ENCODE measurements around the gene SHROOM3.

Gene SHROOM3

DNA sequence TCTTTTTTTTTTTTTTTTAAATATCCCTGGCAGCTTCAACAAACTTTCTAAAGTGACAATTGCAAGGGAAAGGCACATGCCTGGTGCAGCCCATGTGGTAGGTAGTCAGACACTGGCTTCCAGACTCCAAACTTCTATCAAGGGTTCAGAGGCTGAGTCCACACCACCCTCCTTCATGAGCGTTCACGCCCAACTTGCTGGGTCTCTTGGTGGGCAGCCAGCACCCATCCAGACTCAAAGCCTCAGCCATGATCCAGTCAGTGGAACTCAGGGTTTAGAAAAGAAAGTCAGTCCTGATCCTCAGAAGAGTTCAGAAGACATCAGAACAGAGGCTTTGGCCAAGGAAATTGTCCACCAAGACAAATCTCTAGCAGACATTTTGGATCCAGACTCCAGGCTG is 321.4 kb downstream of the SHROOM3 start:
- DNase-seq = no peak

DNA sequence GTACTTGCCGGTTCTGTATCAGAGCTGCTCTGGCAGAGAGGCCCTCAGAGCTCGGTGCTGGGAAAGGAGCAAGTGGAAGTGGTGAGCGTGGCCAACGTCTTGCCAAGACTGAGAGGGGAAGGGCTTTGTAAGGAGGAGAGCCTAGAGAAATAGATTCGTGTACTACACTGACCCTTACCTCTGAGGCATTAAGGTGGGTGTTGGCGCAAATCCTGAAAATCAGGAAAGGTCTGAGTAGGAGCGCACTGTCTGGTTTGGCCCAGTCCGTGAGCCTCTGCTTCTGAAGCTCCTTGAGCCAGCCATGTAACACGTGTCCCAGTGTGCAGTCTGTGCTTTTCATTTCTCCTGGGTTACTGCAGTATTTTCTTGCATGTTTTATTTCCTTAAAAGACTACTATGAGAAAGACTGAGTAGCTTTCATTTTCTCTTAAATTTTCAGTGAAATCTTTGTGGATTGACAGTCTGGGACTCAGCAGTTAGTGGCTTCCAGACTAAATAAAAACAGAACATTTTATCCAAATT is 322.4 kb downstream of the SHROOM3 start:
- no peak for DNase-seq

DNA sequence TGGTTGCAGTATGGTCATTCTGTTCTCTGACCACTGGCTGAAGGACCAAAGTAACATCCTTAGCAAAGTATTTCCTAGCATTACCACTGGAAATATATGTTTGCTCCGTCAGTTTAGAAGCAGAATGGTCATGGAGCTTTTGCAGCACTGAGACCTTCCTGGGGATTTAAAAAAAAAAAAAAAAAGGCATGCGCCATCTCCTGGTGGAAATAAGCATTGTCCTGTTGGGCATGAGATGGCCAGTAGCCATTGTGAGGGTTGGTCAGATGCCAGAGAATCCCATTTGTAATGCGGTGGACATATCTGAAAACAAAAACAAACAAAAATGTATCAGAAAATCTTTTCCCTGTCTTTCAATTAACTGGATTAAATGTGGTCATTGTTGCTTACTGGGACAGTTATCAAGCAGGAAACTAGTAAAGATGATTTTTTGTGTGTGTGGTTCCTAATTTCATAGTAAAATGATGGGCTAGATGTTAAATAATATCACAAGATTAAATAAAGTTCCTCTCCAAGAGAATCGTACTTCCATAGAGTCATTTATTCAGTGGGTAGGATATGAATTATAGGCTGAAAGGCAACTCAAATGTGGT is 323.4 kb downstream of the SHROOM3 start:
- DNase-seq = no peak

DNA sequence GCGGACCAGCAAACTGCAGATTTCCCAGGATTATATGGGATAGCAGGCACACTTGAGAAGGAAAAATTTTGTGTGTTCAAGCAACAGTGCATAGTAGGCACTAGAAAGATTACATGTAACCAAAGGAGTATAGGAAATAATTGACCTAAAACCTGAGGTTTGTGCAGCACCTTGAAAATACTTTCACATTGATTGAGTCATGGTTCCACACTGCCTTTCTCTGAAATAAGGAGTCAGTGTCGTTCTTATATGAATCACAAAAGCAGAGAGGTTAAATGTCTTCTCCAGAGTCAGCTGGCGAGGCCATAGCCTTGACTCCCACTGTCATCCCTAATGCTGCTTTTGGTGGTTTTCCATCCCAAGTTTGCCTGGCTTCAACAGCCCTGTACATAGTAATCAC is 324.0 kb downstream of the SHROOM3 start:
- no peak for DNase-seq

DNA sequence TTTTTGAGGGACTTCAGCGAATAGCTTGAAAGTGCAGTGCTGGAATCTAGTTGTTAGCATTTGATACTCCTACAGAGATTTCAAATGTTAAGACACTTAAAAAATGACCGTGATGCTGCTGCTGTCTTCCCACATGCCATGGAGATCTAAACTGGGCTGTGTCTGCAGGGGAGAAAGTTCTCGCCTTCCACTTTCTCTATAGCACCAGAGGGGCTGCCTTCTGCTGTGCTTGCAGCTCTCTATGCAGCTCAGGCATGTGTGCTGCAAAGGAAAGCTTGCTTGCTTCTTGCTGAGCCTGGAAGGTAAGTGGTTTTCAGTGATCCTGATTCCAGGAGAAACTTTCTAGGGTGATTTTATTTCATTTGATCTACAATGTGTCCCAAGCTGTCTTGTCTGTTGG is 325.2 kb downstream of the SHROOM3 start:
- DNase-seq = no peak

DNA sequence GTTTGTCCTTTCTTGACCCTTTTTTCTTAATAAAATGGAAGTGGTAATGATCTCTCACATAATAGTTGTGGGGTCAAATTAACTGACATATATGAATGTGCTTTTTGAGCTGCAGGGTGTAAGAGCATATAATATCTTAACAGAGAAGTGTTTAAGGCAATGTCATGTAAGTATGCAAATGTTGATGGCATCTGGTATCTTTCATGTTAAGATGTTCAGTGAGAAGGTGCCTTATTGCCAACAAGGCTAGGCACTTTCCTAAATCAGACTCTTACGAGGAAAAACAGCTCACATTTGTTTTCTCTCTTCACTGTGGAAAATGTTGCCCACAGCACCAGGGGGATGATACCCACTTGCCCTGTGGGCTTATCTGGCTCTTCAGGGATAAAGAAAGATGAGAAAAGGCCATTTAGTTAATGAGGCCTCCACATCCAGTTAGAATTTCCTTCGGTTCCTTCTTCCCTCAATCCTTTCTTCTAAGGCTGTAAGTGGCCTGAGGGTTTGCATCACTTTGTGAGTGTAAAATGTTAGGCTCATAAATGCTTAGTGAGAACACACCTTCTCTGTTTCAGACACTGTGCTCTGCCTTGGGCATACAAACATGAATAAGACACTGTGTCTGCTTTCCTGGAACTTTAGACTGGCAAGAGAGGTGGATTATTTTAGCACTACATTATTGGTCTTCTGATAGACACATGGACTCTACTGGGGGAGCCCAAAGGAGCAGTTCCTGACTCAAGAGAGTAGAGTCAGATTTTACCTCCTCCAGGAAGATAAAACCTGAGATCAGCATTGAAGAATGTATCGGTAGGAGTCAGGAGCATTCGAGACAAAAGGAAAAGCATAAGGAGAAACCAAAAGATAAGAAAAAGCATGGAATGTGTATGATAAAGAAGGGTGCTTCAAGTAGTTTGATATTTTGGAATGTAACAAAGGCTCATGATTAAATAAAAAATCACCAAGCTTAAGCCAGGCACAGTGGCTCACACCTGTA is 327.4 kb downstream of the SHROOM3 start:
- DNase-seq = no peak

DNA sequence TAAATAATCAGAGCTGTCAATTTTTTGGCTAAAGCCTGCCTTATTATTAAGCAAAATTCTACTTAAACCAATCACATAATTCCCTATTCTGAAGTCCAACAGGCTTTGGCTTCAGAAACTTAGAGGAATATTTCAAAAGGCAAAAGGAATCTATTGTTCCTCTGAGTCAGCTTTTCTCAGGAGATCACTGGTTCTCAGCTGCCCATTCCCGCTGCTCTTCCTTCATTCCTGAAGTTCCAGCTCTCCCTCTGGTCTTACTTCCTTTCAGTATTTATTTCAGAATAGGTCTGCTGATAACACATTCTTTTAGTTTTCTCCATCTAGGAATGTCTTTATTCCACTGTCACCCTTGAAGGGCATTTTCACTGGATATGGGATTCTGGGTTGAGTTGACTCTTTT is 329.2 kb downstream of the SHROOM3 start:
- no peak for DNase-seq

DNA sequence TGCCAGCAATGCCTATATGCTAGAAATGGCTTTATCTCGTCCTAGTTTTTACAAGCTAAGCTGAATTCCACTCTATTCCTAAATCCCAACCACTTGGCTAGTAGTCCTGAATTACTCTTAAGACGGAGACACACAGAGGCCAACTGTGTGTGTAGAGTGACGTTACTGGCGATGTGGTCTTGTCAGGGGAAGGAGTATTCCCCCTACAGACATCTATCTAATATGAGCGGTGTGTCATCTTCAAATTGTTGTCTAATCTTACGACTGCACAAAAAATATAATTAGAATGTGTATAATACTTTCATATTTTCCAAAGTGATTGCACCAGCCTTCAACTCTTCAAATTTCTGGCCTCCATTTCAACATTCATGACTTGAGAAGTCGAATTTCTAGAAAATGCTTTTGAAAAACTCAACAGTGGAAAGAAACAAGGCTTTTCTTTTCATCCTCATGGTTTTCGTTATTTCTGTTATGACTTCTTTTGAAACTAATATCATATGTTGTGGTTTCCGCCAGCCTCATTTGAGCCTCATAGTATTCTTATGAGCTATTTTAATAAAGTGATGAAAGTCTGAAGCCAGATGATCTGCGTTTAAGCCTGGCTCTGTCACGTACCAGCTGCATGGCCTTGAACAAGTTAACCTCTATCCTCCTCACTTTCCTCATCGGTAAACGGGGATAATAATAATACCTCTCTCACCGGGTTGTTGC is 330.6 kb downstream of the SHROOM3 start:
- DNase-seq = no peak

DNA sequence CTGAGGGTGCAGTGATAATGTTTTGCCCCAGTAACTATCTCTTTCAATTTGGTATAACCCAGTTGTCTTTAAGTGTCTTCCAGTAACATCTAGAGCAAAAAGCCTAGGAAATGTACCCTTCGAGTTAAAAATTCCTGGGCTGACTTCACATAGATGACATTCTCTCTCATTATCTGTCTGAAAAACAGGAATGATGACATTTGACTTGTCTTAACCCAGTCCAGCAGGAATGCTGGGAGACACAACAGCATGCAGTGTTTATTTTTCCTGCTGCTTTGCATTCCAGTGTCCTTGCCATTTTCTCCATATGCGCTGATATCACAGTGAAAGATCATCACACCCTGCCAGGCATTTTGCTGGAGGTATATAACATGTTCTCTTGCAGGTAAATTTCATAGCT is 333.0 kb downstream of the SHROOM3 start:
- no peak for DNase-seq

DNA sequence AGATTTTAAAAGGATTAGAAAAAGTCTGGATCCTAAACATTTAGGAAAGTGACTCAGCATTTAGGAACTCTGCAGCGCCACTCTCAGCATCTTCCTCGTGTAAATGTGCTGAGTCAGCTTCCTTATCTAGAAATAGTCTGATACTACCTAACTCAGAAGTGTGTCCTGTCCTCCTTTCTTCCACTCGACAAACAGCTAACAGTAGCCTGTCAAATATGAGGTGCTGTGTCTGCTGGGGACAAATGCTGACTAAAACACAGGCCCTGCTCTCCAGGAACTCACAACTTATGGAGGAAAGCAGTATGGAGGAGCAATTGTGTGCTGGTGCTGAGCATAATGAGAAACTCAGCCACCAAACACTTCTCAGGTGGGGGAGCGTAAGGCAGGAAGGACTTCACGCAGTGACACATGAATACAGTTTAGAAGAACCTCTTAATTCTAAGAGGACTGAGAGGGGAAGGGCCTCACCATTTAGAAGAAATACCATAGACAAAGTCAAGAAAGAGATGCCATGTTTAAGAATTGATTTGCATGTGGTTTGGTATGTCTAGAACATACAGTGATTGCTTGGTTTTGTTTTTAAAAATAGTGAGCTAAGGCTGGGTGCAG is 337.6 kb downstream of the SHROOM3 start:
- no peak for DNase-seq

DNA sequence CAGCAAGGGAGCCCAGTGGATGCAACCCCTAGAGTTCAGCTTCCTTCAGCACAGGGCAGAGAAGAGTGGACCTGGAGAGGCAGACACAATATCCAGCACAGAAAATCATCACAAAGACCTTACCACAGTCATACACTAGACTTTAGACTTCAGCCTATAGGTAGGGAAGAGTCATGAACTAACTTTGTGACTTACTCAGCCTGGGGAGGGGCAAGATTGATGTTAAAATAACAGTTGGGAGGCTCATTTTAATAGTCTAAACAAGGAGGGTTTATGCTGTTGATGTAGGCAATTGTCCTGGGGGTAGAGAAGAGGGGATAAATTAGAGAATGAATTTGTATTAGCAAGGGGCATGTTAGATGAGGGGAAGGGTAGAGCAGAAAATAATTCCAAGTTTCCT is 338.7 kb downstream of the SHROOM3 start:
- DNase-seq = no peak

DNA sequence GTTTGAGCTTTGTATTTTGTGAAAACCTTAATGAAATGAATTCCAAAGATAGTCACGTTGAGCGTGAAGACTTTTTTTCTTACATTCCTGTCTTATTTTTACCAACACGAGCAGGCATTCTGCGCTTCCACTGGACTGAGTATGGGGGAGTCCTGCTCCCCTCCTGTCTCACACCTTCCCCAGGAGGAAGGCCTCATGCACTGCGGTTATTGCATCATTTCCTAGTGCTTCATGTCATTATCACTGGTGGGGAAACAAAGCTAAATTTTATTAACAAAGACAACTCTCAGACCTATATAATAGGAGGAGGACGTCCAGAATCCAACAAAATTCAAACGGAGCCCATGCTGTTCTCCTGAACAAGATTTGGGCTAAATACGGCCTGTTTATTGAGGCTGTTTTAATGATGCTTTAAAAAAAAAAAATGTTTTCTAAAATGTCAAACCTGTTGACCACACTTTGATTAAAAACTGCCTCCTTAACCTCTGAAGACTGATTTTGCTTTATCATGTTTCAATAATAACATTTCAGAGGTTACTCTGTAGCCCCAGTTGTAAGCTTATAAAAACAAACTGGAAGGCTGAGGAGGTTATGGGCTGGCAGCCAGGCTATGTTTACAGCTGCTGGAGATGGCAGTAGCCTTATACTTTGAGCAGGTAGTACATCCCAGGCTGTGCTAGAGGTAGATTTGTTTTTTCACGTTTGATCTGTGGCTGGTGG is 344.9 kb downstream of the SHROOM3 start:
- no peak for DNase-seq

DNA sequence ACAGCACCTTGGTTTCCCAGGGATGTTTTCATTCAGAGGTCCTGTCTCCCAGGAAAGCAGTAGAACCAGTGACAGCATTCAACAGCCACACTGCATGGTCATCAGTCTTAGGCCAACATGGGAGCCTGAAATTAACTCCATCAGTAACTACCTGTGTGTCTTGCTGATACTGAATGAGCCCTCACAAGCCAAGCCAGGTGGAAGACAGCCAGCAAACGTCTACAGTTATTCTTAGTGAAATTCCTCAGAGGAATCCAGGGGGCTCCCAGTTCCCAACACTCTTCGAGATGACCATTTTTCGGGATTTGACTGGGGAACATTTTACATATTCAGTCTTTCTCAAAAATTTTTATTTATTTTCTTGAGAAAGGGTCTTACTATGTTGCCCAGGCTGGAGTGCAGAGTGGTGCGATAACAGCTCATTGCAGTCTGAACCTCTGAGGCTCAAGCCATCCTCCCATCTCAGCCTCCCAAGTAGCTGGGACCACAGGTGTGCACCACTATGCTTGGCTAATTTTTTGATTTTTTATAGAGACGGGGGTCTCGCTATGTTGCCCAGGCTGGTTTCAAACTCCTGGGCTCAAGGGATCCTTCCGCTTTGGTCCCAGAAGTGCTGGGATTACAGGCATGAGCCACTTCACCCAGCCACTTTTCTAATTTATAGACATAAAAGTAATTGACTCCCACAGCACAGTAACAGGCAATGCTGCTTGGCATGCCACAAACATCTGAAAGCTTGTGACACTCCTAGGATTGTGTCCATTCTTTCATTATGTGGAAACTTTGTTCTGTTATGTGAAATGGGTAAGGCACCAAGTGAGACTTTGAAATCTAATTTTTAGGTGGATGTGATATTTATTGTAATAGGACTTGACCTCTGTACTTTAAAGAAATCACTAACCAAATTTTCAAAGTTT is 346.0 kb downstream of the SHROOM3 start:
- no peak for DNase-seq

DNA sequence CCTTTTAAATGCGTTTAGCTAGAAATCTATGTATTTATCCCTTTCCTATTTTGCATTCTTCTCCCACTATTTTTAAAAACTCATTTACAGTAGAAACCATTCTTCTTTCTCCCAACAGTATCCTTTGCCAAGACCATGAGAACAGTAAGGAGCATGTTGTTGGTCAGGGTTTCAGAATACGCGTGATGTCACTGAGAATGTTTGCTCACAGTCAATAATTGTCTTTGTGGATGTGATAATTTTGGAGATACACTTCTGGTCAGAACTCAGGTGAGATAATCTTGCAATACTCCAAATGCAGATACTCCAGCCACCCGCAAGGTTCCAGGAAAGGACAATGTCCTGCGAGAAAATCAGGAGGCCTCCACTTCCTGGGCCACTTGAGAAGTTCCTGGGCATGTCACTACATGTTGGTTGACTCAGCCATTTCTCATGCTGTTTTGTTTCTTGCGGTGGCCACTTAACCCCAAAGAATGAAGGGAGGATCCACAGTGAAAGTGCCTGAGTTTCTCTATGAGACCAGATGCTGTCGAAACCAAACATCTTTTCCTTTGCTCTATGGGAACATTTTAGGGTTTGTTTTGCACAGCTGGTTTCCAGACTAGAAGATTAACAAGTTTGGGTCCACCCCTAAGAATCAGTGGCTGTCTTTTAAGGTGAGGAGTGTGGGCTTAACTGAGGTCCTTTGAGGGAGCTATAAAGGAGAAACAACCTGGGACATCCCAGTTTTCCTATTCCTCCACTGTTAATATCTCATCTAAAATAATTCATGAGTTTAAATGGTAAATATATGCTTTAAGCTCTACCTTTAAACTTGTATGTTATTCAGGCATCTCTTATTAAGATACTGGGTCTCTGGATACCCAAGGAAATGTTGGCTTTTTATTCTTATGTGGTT is 346.9 kb downstream of the SHROOM3 start:
- no peak for DNase-seq

DNA sequence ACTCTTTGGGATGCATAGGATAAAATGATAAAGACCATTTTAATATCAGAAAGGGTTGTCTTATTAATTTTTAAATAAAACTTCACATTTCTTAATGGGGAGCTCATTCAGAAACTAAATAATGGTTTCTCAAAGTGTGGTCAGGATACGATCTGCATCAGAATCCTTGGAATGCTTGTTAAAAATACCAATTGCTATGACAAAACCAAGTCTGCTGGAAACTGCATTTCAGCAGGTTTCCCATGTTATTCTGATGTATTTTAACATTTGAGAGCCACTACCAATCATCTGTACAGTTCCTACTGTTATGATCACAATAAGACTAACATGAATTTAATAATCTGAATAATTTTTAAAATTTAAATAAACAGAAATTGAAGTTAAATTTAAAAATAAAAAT is 347.8 kb downstream of the SHROOM3 start:
- DNase-seq = no peak

DNA sequence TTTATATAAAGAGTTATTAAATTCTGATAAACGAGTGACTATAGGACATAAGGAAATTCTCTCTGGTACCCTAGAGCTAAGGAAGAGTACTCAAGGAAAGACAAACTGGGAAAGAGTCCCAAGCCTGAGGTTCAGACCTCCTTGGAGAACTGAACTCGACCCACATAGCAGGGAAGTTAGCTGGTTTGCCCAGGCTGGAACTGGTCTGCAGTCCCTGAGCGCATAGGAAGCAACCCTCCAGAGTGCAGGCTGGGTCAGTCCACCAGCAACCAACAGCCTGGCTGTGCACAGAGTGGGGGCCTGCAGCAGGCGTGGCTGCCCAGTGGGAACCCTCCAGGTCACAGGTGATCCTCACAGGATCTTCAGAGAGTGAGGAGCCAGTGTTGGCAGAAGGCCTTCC is 348.8 kb downstream of the SHROOM3 start:
- DNase-seq = no peak

DNA sequence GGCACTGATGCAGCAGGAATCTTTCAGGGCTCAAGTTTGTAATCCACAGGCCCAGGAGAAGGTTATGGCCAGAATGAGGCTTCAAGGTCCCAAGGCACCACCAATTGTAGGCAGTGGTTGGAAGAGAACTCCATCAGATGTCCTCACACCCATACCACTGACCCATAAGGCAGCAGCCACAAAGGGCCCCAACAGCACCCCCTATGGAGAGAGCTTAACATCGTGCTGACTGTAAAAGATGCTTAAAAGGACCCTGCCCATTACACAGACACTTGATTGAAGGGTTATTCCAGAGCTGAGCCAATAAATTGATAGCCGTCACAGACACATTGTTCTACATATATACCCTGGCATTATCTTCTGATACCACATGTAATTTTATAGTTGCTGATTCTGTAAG is 349.2 kb downstream of the SHROOM3 start:
- DNase-seq = no peak

DNA sequence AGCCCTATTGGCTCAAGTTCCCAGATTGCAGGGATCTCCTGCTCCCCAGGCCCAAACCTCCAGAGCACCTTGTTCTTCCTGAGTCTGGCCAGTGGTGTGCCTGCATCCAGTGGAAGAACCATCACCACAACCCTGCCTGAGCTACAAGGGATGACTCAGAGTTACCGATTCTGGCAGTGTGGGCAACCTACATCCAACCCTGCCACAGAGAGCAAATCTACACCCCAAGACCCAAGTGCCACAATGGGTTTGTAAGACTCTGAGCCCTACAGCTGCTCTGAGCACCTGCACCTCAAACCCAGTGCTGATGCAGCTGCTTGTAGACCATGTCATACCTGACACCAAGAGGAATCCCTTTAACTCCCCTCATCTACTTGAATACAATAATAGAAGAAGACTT is 352.9 kb downstream of the SHROOM3 start:
- no peak for DNase-seq

DNA sequence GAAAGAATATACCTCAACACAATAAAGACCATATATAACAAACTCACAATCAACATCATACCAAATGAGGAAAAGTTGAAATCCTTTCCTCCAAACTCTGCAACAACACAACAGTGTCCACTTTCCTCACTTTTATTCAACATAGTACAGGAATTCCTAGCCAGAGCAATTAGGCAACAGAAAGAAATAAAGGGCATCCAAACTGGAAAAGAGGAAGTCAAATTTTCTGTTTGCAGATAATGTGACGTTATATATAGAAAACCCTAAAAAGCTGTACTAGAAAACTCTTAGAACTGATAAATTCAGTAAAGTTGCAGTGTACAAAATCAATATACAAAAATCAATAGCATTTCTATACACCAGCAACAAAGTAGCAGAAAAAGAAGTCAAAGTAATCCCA is 355.3 kb downstream of the SHROOM3 start:
- no peak for DNase-seq

DNA sequence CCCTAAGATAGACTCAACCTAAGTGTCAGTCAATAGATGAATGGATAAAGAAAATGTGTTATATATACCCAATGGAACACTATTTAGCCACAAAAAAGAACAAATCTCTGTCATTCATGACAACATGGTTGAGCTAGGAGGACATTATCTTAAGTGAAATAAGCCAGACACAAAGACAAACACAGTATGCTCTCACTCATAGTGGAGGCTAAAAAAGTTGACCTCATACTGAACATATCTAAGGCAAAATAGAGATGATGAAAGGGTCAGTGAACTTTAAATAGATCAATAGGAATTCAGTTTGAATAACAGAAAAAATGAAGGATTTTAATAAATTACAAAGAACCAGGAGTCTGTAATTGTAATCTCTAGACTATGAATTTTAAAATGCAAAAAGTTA is 356.4 kb downstream of the SHROOM3 start:
- no peak for DNase-seq

Measured in activated effector memory CD4-positive, alpha-beta T cell treated with Interleukin-2 at 50 U/mL for 16 hours (primary cell).